ENCODE measurements around the gene SPTBN4. TPM values are rescaled to one million over a fixed set of nuclear protein-coding genes. Genes with fewer than 3 reads are reported as not detected.

The SPTBN4 gene
- total RNA-seq, 1 donor from 2014 or later, result 0.41 TPM

DNA sequence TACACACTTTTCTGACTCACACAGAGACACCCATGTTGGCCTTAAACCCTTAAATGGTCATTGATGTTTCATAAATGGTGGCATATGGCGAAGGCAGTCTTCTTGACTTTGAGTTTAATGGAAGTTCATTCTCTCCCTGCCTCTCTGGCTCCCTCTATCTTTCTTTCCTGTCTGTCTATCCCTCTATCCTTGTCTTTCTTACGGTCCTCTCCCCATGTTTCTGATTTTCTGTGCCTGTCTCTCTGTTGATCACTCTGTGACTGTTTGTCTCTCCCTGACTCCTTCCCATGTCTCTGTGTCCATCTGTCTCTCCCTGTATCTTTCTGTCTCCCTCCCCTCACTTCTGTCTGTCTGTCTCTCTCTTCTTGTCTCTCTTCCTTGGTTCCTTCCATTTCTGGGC is 66.7 kb downstream of the SPTBN4 start:
- H3K27ac Mint-ChIP-seq (ENCODE audit: unreplicated experiment), result no peak overlapping the region

GRCh38 chr19:40534148-40534547 is 67.3 kb downstream of the SPTBN4 start:
- no peak overlapping the region for H3K4me3 Mint-ChIP-seq (ENCODE audit: unreplicated experiment)
- H3K4me3 ChIP-seq (ENCODE audit: insufficient read depth, low read depth, low read length), result no peak overlapping the region

More for the DNA sequence above, 66.7 kb downstream of the SPTBN4 start:
- DNase-seq (ENCODE audit: low read depth) (no peak), FAIRE-seq (no peak)
- H3K27me3 ChIP-seq (ENCODE audit: insufficient read depth, low read length), result no peaks in the 10 kb centered on the region
- no peaks in the 10 kb centered on the region for H4K20me1 ChIP-seq (ENCODE audit: insufficient read depth, low read length)
- H3K27ac ChIP-seq (ENCODE audit: low read depth, low read length), result no peak overlapping the region
- H3K4me1 ChIP-seq (ENCODE audit: insufficient read depth, low read length), result peaks cover 5% of the 10 kb centered on the region
- Mint-ChIP-seq H3K27me3 (ENCODE audit: low read depth, unreplicated experiment) (peaks cover 46% of the 10 kb centered on the region), H3K9me3 (ENCODE audit: unreplicated experiment) (no peaks in the 10 kb centered on the region), H3K4me1 (ENCODE audit: low read depth, unreplicated experiment) (no peaks in the 10 kb centered on the region), H3K36me3 (ENCODE audit: low read depth, unreplicated experiment) (no peaks in the 10 kb centered on the region), H3K4me3 (ENCODE audit: unreplicated experiment) (no peak overlapping the region)
- no peak overlapping the region for H2AFZ ChIP-seq (ENCODE audit: low read depth, low read length)
- no peak overlapping the region for H3K4me3 ChIP-seq (ENCODE audit: insufficient read depth, low read depth, low read length)
- no peaks in the 10 kb centered on the region for H3K36me3 ChIP-seq (ENCODE audit: insufficient read depth, low read length)
- H3K79me2 ChIP-seq (ENCODE audit: insufficient read depth, low read length), result no peaks in the 10 kb centered on the region
- H3K9ac ChIP-seq (ENCODE audit: low read length), result no peak overlapping the region
- H3K4me2 ChIP-seq (ENCODE audit: low read length), result no peak overlapping the region
- TF ChIP-seq CTCF (IDR thresholded peaks at IDR 0.05; ENCODE audit: insufficient read depth, low read depth, low read length), result peak; percentile 6
- no peak for TF ChIP-seq EZH2 (IDR thresholded peaks at IDR 0.05; ENCODE audit: insufficient read depth, low read length)
- H3K9me3 ChIP-seq (ENCODE audit: insufficient read depth, low read depth, low read length), result no peaks in the 10 kb centered on the region

More at GRCh38 chr19:40534148-40534547, 67.3 kb downstream of the SPTBN4 start:
- Mint-ChIP-seq H3K4me1 (ENCODE audit: low read depth, unreplicated experiment) (no peaks in the 10 kb centered on the region), H3K9me3 (ENCODE audit: unreplicated experiment) (no peaks in the 10 kb centered on the region), H3K36me3 (ENCODE audit: low read depth, unreplicated experiment) (no peaks in the 10 kb centered on the region), H3K27me3 (ENCODE audit: low read depth, unreplicated experiment) (peaks cover 46% of the 10 kb centered on the region), H3K27ac (ENCODE audit: unreplicated experiment) (no peak overlapping the region)
- no peak overlapping the region for H3K9ac ChIP-seq (ENCODE audit: low read length)
- FAIRE-seq (no peak), DNase-seq (ENCODE audit: low read depth) (no peak)
- H3K27ac ChIP-seq (ENCODE audit: low read depth, low read length), result no peak overlapping the region
- H3K9me3 ChIP-seq (ENCODE audit: insufficient read depth, low read depth, low read length), result no peaks in the 10 kb centered on the region
- no peaks in the 10 kb centered on the region for H3K79me2 ChIP-seq (ENCODE audit: insufficient read depth, low read length)
- no peaks in the 10 kb centered on the region for H3K27me3 ChIP-seq (ENCODE audit: insufficient read depth, low read length)
- peaks cover 5% of the 10 kb centered on the region for H3K4me1 ChIP-seq (ENCODE audit: insufficient read depth, low read length)
- no peaks in the 10 kb centered on the region for H3K36me3 ChIP-seq (ENCODE audit: insufficient read depth, low read length)
- H2AFZ ChIP-seq (ENCODE audit: low read depth, low read length), result no peak overlapping the region
- no peak overlapping the region for H3K4me2 ChIP-seq (ENCODE audit: low read length)
- TF ChIP-seq EZH2 (IDR thresholded peaks at IDR 0.05; ENCODE audit: insufficient read depth, low read length), result no peak
- no peak for TF ChIP-seq CTCF (IDR thresholded peaks at IDR 0.05; ENCODE audit: insufficient read depth, low read depth, low read length)
- no peaks in the 10 kb centered on the region for H4K20me1 ChIP-seq (ENCODE audit: insufficient read depth, low read length)

All from astrocyte (in vitro differentiated cells and primary cell).